ENCODE data around the gene TBC1D16. TPM values are rescaled to one million over a fixed set of nuclear protein-coding genes. Genes with fewer than 3 reads are reported as not detected.
A peak's percentile ranks its signal among the peaks of the same experiment; 100 is the strongest.

TBC1D16 gene
- total and polyA plus RNA-seq, 2 experiments from 2014 or later: 24.5 to 38.1 TPM

GRCh38 chr17:80068301-80069222, 32.9 kb upstream of the TBC1D16 start:
- H3K79me2 ChIP-seq: no peaks in the 10 kb centered on the region
- TF ChIP-seq CTCF (IDR thresholded peaks at IDR 0.05; ENCODE audit: poor library complexity) (no peak), EZH2phosphoT487 (IDR thresholded peaks at IDR 0.05; ENCODE audit: low read depth, severe bottlenecking, unreplicated experiment) (no peak), EZH2 (IDR thresholded peaks at IDR 0.05; ENCODE audit: borderline replicate concordance) (no peak)
- peak overlapping the region; percentile 35 for H3K27ac ChIP-seq
- H3K9me2 ChIP-seq (replicated peaks; ENCODE audit: insufficient read depth): no peaks in the 10 kb centered on the region
- WGBS (ENCODE audit: low lambda C conversion rate, missing lambda C conversion rate): 47% methylated on average over 23 of the region's 23 CpGs
- no peaks in the 10 kb centered on the region for H3K36me3 ChIP-seq (replicated peaks; ENCODE audit: insufficient read depth, low read depth)
- no peaks in the 10 kb centered on the region for H3K27me3 ChIP-seq
- H3K4me3 ChIP-seq: no peak overlapping the region
- H3K9me3 ChIP-seq (ENCODE audit: low read depth): no peaks in the 10 kb centered on the region
- no peaks in the 10 kb centered on the region for H4K20me1 ChIP-seq (ENCODE audit: insufficient read depth, poor library complexity, severe bottlenecking)
- H3K4me2 ChIP-seq: peak overlapping the region; percentile 25
- H2AFZ ChIP-seq: peak overlapping the region; percentile 8
- peaks cover 14% of the 10 kb centered on the region for H3K4me1 ChIP-seq (ENCODE audit: insufficient read depth)
- peak; percentile 46 for DNase-seq (ENCODE audit: low spot score)

DNA sequence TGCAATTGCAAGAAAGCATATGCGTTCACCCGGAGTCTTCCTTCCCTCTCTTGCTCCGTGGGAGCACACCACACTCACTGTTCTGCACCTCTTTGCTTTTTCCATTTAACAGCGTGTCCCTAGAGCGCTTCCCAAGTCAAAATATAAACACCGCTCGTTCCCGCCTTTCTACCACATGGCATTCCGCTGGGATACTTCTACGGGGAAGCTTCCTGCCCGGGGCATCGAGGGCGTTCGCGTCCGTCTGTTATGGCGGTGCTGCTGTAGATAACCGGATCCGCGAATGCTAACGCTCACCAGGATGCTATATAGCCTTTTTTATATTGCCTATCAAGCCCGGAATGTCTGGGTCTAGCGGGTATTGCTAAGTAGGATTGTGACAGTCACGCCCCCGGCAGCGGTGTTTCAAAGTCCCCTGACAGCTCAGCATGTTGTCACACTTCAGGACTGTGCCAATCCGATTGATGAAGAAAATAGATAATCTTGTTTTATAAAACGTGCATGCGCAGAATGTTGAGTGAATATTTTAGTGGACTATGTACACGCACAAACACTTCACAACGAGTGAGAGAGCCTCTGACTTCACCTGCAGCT, 31.8 kb upstream of the TBC1D16 start:
- Histone ChIP-seq H2AFZ (no peak overlapping the region), H3K4me1 (ENCODE audit: insufficient read depth) (peaks cover 14% of the 10 kb centered on the region)
- WGBS (ENCODE audit: low lambda C conversion rate, missing lambda C conversion rate): 96% methylated on average over 31 of the region's 31 CpGs

DNA sequence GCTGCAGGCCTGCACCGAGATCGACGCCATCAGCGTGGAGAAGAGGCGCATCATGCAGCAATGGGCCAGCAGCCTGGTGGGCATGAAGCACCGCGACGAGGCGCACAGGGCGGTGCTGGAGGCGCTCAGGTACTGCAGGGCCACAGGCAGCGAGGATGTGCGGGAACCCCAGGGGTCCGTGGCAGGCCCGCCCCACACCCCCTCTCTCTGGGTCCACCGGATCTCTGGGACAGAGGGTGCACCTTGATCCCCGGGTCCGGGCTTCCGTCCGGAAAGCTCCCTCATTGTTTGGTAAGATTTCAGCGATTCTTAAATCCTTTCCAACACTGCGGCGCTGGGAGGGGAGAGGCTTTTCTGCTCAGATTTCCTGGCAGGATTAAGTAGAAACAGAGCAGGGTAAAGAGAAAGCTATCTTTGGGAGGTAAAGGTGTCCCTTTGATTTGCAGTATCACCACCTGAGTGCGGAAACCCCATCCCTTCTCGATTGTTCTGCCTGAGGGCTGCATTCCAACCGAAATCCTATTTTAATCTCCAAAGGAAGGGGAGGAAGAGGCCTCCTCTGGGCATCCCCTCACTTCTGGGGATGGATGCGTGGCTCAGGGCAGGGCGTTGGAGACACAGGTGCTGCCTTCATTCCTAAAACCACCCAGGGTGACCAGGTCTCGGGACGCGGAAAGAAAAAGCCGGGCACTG, 30.0 kb upstream of the TBC1D16 start:
- Histone ChIP-seq H3K79me2 (no peaks in the 10 kb centered on the region), H3K27ac (no peak overlapping the region), H4K20me1 (ENCODE audit: insufficient read depth, poor library complexity, severe bottlenecking) (no peaks in the 10 kb centered on the region), H3K4me2 (no peak overlapping the region), H3K4me3 (no peak overlapping the region), H3K4me1 (ENCODE audit: insufficient read depth) (peaks cover 11% of the 10 kb centered on the region), H2AFZ (no peak overlapping the region), H3K36me3 (replicated peaks; ENCODE audit: insufficient read depth, low read depth) (no peaks in the 10 kb centered on the region), H3K9me2 (replicated peaks; ENCODE audit: insufficient read depth) (no peaks in the 10 kb centered on the region), H3K9me3 (ENCODE audit: low read depth) (no peaks in the 10 kb centered on the region), H3K27me3 (no peaks in the 10 kb centered on the region)
- no peak for DNase-seq (ENCODE audit: low spot score)
- WGBS (ENCODE audit: low lambda C conversion rate, missing lambda C conversion rate): 74% methylated on average over 32 of the region's 32 CpGs
- TF ChIP-seq EZH2 (IDR thresholded peaks at IDR 0.05; ENCODE audit: borderline replicate concordance): no peak
- TF ChIP-seq CTCF (IDR thresholded peaks at IDR 0.05; ENCODE audit: poor library complexity): no peak
- TF ChIP-seq EZH2phosphoT487 (IDR thresholded peaks at IDR 0.05; ENCODE audit: low read depth, severe bottlenecking, unreplicated experiment): no peak

More for the DNA sequence above, 31.8 kb upstream of the TBC1D16 start:
- DNase-seq (ENCODE audit: low spot score): no peak
- H3K27me3 ChIP-seq: no peaks in the 10 kb centered on the region
- no peak overlapping the region for H3K4me3 ChIP-seq
- H3K4me2 ChIP-seq: no peak overlapping the region
- H3K27ac ChIP-seq: no peak overlapping the region
- no peaks in the 10 kb centered on the region for H3K79me2 ChIP-seq
- TF ChIP-seq EZH2 (IDR thresholded peaks at IDR 0.05; ENCODE audit: borderline replicate concordance) (no peak), CTCF (IDR thresholded peaks at IDR 0.05; ENCODE audit: poor library complexity) (no peak), EZH2phosphoT487 (IDR thresholded peaks at IDR 0.05; ENCODE audit: low read depth, severe bottlenecking, unreplicated experiment) (no peak)
- H4K20me1 ChIP-seq (ENCODE audit: insufficient read depth, poor library complexity, severe bottlenecking): no peaks in the 10 kb centered on the region
- no peaks in the 10 kb centered on the region for H3K9me2 ChIP-seq (replicated peaks; ENCODE audit: insufficient read depth)
- H3K9me3 ChIP-seq (ENCODE audit: low read depth): no peaks in the 10 kb centered on the region
- H3K36me3 ChIP-seq (replicated peaks; ENCODE audit: insufficient read depth, low read depth): no peaks in the 10 kb centered on the region

Data from hepatocyte (in vitro differentiated cells).